ENCODE measurements around the gene CDH12. TPM values are rescaled to one million over a fixed set of nuclear protein-coding genes. Genes with fewer than 3 reads are reported as not detected.

Gene CDH12
- total RNA-seq, 1 experiment from 2014 or later = not detected

- DNase-seq (ENCODE audit: low read depth, low spot score) (no peak), ATAC-seq (no peak)
- H4K20me1 ChIP-seq (ENCODE audit: insufficient read depth) = no peaks in the 10 kb centered on the region
- RAD21 ChIA-PET (ENCODE audit: low non-redundant PET in 1 of 2, low total read pairs in 2 of 2, uncharacterized antibody in 2 of 2, unreplicated experiment in 2 of 2) = no interaction called here
- no peaks in the 10 kb centered on the region for H3K4me1 ChIP-seq (ENCODE audit: control insufficient read depth in 1 of 2, insufficient read depth in 2 of 2, low read length in 2 of 2)
- CTCF ChIA-PET = no interaction called here
- no peaks in the 10 kb centered on the region for H3K79me2 ChIP-seq (ENCODE audit: insufficient read depth, low read length)
- H3K9me3 ChIP-seq (ENCODE audit: control insufficient read depth in 1 of 2, insufficient read depth in 1 of 2, low read depth in 1 of 2, low read length in 2 of 2) = peaks cover 7 to 46% of the 10 kb centered on the region in 2 experiments; a peak in 2 of 4 replicates
- no TSS peak for BruUV-seq (replicated peaks)
- no peak overlapping the region for H3K4me3 ChIP-seq (replicated peaks in 1 of 2; ENCODE audit: low read depth in 1 of 2, low read length in 2 of 2)
- no peaks in the 10 kb centered on the region for H3K36me3 ChIP-seq (ENCODE audit: control insufficient read depth in 1 of 2, insufficient read depth in 2 of 2, low read length in 2 of 2)
- no peak overlapping the region for H3K4me2 ChIP-seq (ENCODE audit: low read length)
- no peak overlapping the region for H3K9ac ChIP-seq (ENCODE audit: low read length)
- no peak overlapping the region for H2AFZ ChIP-seq (ENCODE audit: low read depth, low read length, poor library complexity, severe bottlenecking)
- H3K27me3 ChIP-seq (ENCODE audit: insufficient read depth, low read length) = no peaks in the 10 kb centered on the region
- no peak for TF ChIP-seq CBX3 (IDR thresholded peaks at IDR 0.05; ENCODE audit: low read depth)
- TF ChIP-seq EGR1 (IDR thresholded peaks at IDR 0.05; ENCODE audit: low read depth) = no peak
- TF ChIP-seq, protein P1, sequence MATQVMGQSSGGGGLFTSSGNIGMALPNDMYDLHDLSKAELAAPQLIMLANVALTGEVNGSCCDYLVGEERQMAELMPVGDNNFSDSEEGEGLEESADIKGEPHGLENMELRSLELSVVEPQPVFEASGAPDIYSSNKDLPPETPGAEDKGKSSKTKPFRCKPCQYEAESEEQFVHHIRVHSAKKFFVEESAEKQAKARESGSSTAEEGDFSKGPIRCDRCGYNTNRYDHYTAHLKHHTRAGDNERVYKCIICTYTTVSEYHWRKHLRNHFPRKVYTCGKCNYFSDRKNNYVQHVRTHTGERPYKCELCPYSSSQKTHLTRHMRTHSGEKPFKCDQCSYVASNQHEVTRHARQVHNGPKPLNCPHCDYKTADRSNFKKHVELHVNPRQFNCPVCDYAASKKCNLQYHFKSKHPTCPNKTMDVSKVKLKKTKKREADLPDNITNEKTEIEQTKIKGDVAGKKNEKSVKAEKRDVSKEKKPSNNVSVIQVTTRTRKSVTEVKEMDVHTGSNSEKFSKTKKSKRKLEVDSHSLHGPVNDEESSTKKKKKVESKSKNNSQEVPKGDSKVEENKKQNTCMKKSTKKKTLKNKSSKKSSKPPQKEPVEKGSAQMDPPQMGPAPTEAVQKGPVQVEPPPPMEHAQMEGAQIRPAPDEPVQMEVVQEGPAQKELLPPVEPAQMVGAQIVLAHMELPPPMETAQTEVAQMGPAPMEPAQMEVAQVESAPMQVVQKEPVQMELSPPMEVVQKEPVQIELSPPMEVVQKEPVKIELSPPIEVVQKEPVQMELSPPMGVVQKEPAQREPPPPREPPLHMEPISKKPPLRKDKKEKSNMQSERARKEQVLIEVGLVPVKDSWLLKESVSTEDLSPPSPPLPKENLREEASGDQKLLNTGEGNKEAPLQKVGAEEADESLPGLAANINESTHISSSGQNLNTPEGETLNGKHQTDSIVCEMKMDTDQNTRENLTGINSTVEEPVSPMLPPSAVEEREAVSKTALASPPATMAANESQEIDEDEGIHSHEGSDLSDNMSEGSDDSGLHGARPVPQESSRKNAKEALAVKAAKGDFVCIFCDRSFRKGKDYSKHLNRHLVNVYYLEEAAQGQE (IDR thresholded peaks at IDR 0.05; ENCODE audit: low read depth) = no peak
- TF ChIP-seq, protein P2, sequence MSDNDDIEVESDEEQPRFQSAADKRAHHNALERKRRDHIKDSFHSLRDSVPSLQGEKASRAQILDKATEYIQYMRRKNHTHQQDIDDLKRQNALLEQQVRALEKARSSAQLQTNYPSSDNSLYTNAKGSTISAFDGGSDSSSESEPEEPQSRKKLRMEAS (IDR thresholded peaks at IDR 0.05) = no peak
- TF ChIP-seq JUND (IDR thresholded peaks at IDR 0.05) = no peak
- no peak for TF ChIP-seq ZFX (IDR thresholded peaks at IDR 0.05)
- no peak for TF ChIP-seq ZNF274 (IDR thresholded peaks at IDR 0.05; ENCODE audit: low read depth, low read length)
- no peak for TF ChIP-seq POLR2AphosphoS5 (IDR thresholded peaks at IDR 0.05; ENCODE audit: low read depth, low read length)
- no peak for TF ChIP-seq POLR2A (IDR thresholded peaks at IDR 0.05; ENCODE audit: borderline replicate concordance, extremely low read depth, insufficient read depth, insufficient read length)
- TF ChIP-seq ATF3 (IDR thresholded peaks at IDR 0.05) = no peak
- TF ChIP-seq CEBPB (IDR thresholded peaks at IDR 0.05; ENCODE audit: low read depth) = no peak
- TF ChIP-seq SRF (IDR thresholded peaks at IDR 0.05; ENCODE audit: low read depth) = no peak
- no peak for TF ChIP-seq TCF7L2 (IDR thresholded peaks at IDR 0.05; ENCODE audit: borderline replicate concordance, extremely low read depth, insufficient read depth, insufficient read length)
- TF ChIP-seq, protein P3, sequence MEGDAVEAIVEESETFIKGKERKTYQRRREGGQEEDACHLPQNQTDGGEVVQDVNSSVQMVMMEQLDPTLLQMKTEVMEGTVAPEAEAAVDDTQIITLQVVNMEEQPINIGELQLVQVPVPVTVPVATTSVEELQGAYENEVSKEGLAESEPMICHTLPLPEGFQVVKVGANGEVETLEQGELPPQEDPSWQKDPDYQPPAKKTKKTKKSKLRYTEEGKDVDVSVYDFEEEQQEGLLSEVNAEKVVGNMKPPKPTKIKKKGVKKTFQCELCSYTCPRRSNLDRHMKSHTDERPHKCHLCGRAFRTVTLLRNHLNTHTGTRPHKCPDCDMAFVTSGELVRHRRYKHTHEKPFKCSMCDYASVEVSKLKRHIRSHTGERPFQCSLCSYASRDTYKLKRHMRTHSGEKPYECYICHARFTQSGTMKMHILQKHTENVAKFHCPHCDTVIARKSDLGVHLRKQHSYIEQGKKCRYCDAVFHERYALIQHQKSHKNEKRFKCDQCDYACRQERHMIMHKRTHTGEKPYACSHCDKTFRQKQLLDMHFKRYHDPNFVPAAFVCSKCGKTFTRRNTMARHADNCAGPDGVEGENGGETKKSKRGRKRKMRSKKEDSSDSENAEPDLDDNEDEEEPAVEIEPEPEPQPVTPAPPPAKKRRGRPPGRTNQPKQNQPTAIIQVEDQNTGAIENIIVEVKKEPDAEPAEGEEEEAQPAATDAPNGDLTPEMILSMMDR (IDR thresholded peaks at IDR 0.05 in 2 of 3, conservative IDR thresholded peaks at IDR 0.05 in 1 of 3; ENCODE audit: borderline replicate concordance in 1 of 3, insufficient read depth in 1 of 3, low read depth in 2 of 3, low read length in 2 of 3) = no peak
- no peak for TF ChIP-seq ELF1 (IDR thresholded peaks at IDR 0.05; ENCODE audit: borderline replicate concordance, low read depth)
- no peak for TF ChIP-seq SIN3A (IDR thresholded peaks at IDR 0.05; ENCODE audit: low read depth)
- no peak for TF ChIP-seq YY1 (IDR thresholded peaks at IDR 0.05; ENCODE audit: extremely low read depth, insufficient replicate concordance, low read depth, low read length)
- no peak for TF ChIP-seq FOSL1 (IDR thresholded peaks at IDR 0.05; ENCODE audit: low read depth)
- intact Hi-C loops (cut with micrococcal nuclease) = no loop called here
- no peak overlapping the region for H3K27ac ChIP-seq (ENCODE audit: low read depth, low read length)
- POLR2A ChIA-PET = no interaction called here
- H3K9me2 ChIP-seq (ENCODE audit: insufficient read depth) = no peaks in the 10 kb centered on the region
These were observed 312.1 kb downstream of the CDH12 start for GRCh38 chr5:22541037-22541436.
